OCI-LY1 (cell line): ENCODE data around the gene EIF2S2.

Experiments
- H2AFZ ChIP-seq: fragments of 200-600 bp; sonication (generic), shearing (Covaris generic); 2 replicates; pipeline ENCODE4 v1.6.0; 2014; ENCODE audit warnings: antibody characterized with exemption, mild to moderate bottlenecking, low read length
- H3F3A ChIP-seq: fragments of 200-600 bp; sonication (generic), shearing (Covaris generic); 2 replicates; pipeline ENCODE4 v1.6.0; 2014; ENCODE audit warnings: mild to moderate bottlenecking, antibody characterized with exemption, low read length, moderate library complexity; ENCODE audit not compliant: insufficient read depth
- H3K27ac ChIP-seq: fragments of 200-600 bp; sonication (generic); 2 replicates; pipeline ENCODE4 v1.5.1; 2014; ENCODE audit warnings: low read length, mixed run types, mild to moderate bottlenecking, low read depth; ENCODE audit not compliant: poor library complexity, severe bottlenecking
- H3K27me3 ChIP-seq: fragments of 200-600 bp; sonication (generic); 2 replicates; pipeline ENCODE4 v1.6.0; 2014; ENCODE audit warnings: antibody characterized with exemption, mild to moderate bottlenecking, low read length, moderate library complexity; ENCODE audit not compliant: insufficient read depth
- H3K36me3 ChIP-seq: fragments of 200-600 bp; sonication (generic); 2 replicates; pipeline ENCODE4 v1.6.1; 2014; ENCODE audit warnings: mild to moderate bottlenecking, antibody characterized with exemption, low read length, moderate library complexity, mixed read lengths; ENCODE audit not compliant: insufficient read depth
- H3K4me1 ChIP-seq: fragments of 200-600 bp; sonication (generic); 2 replicates; pipeline ENCODE4 v1.5.1; 2014; ENCODE audit warnings: mild to moderate bottlenecking, low read length, moderate library complexity; ENCODE audit not compliant: insufficient read depth, severe bottlenecking
- H3K4me2 ChIP-seq: fragments of 200-600 bp; sonication (generic), shearing (Covaris generic); 2 replicates; pipeline ENCODE4 v1.6.1; 2014; ENCODE audit warnings: low read length
- H3K4me3 ChIP-seq: fragments of 200-600 bp; sonication (generic); 2 replicates; pipeline ENCODE4 v1.5.1; 2014; ENCODE audit warnings: low read length, low read depth, mild to moderate bottlenecking, mixed read lengths; ENCODE audit not compliant: poor library complexity, severe bottlenecking
- H3K79me2 ChIP-seq: fragments of 200-600 bp; shearing (Covaris generic); 2 replicates; pipeline ENCODE4 v1.6.1; 2016; ENCODE audit warnings: mixed run types, low read length, mixed read lengths; ENCODE audit not compliant: insufficient read depth
- H3K9ac ChIP-seq: fragments of 200-600 bp; sonication (generic), shearing (Covaris generic); 2 replicates; pipeline ENCODE4 v1.6.1; 2014; ENCODE audit warnings: mild to moderate bottlenecking, low read length, mixed read lengths
- H3K9me2 ChIP-seq: fragments of 200-600 bp; sonication (generic), shearing (Covaris generic); 2 replicates; pipeline ENCODE4 v1.6.1; 2014; ENCODE audit warnings: low read depth, mild to moderate bottlenecking, low read length, mixed read lengths
- H3K9me3 ChIP-seq: fragments of 200-600 bp; shearing (Covaris generic); 2 replicates; pipeline ENCODE4 v1.6.1; 2014; ENCODE audit warnings: low read length, mixed read lengths
- H4K20me1 ChIP-seq: fragments of 200-600 bp; sonication (generic), shearing (Covaris generic); 2 replicates; pipeline ENCODE4 v1.6.0; 2016; ENCODE audit warnings: mild to moderate bottlenecking, low read length; ENCODE audit not compliant: insufficient read depth
- EZH2 ChIP-seq: fragments of 200-600 bp; sonication (generic), shearing (Covaris generic); IDR thresholded peaks from 2 replicates; pipeline ENCODE4 v1.8.0; 2017; ENCODE audit warnings: borderline replicate concordance, mixed run types, mild to moderate bottlenecking, antibody characterized with exemption, low read length, moderate library complexity, mixed read lengths
- TF ChIP-seq, protein P1 (sequence below): fragments of 200-600 bp; sonication (generic), shearing (Covaris generic); IDR thresholded peaks from 2 replicates; pipeline ENCODE4 v1.5.1; 2017; ENCODE audit warnings: mild to moderate bottlenecking, antibody characterized with exemption, low read length, moderate library complexity, mixed read lengths

The EIF2S2 gene

DNA sequence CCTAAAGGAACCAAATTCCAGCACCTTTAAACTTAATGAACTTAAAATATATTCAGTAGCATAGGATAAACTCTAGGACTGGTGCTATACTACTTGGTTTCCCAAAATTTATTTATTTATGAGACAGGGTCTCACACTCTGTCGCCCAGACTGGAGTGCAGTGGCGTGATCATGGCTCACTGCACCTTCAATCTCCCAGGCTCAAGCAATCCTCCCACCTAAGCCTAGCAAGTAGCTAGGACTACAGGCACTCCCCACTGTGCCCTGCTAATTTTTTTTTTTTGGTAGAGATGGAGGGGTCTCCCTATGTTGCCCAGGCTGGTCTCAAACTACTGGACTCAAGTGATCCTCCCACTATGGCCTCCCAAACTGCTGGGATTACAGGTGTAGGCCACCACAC, 21.4 kb downstream of the EIF2S2 start:
- Histone ChIP-seq H3F3A (peaks cover 14% of the 10 kb centered on the region; the same call in 1 of the 2 replicates), H3K9ac (no peak overlapping the region), H3K4me3 (no peak overlapping the region), H3K4me2 (no peak overlapping the region), H3K36me3 (peaks cover 92% of the 10 kb centered on the region), H3K9me2 (no peaks in the 10 kb centered on the region), H4K20me1 (no peaks in the 10 kb centered on the region), H2AFZ (no peak overlapping the region), H3K27ac (no peak overlapping the region), H3K4me1 (no peaks in the 10 kb centered on the region), H3K9me3 (no peaks in the 10 kb centered on the region), H3K27me3 (no peaks in the 10 kb centered on the region), H3K79me2 (no peaks in the 10 kb centered on the region)
- no peak for TF ChIP-seq EZH2
- TF ChIP-seq, protein P1, sequence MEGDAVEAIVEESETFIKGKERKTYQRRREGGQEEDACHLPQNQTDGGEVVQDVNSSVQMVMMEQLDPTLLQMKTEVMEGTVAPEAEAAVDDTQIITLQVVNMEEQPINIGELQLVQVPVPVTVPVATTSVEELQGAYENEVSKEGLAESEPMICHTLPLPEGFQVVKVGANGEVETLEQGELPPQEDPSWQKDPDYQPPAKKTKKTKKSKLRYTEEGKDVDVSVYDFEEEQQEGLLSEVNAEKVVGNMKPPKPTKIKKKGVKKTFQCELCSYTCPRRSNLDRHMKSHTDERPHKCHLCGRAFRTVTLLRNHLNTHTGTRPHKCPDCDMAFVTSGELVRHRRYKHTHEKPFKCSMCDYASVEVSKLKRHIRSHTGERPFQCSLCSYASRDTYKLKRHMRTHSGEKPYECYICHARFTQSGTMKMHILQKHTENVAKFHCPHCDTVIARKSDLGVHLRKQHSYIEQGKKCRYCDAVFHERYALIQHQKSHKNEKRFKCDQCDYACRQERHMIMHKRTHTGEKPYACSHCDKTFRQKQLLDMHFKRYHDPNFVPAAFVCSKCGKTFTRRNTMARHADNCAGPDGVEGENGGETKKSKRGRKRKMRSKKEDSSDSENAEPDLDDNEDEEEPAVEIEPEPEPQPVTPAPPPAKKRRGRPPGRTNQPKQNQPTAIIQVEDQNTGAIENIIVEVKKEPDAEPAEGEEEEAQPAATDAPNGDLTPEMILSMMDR = no peak

DNA sequence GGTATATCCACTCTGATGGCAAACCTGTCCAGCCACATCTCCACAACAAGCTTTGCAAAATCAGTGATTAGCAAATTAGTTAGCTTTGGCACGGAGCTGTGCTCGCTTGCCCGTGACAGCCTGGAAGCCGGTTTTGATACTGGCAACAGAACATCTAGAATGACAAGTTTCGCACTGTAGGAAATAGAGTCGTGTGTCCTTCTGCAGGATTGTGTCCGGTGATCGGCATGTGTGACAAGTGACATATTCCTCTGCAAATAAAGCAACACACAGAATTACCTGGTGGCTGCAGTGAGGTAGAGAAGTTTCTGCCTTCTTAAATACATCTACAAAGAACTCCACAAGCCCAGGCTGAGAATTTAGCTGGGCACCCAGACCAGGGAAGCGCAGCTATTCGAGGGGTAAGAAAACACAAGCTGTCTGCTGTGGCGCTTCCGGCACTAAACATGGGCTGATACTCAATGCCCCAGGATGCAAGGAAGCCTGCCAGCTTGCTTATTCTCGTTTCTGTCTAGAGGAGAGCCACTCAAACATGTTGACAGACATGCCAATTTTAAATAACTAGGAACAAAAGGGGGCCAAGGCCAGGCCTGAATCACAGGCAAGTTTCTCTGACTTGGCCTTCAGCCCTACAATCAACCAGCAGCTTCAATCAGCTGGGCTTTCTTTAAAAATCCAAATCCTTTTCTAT, 22.2 kb downstream of the EIF2S2 start:
- Histone ChIP-seq H3K9me2 (no peaks in the 10 kb centered on the region), H2AFZ (no peak overlapping the region), H4K20me1 (no peaks in the 10 kb centered on the region), H3K9me3 (no peaks in the 10 kb centered on the region), H3K9ac (no peak overlapping the region), H3K79me2 (no peaks in the 10 kb centered on the region), H3K4me2 (no peak overlapping the region), H3K4me1 (no peaks in the 10 kb centered on the region), H3K27me3 (no peaks in the 10 kb centered on the region), H3F3A (peaks cover 14% of the 10 kb centered on the region; the same call in 1 of the 2 replicates), H3K4me3 (no peak overlapping the region), H3K36me3 (peaks cover 87% of the 10 kb centered on the region), H3K27ac (no peak overlapping the region)
- TF ChIP-seq, protein P1 = no peak
- no peak for TF ChIP-seq EZH2

GRCh38 chr20:34089175-34089479, 22.9 kb downstream of the EIF2S2 start:
- Histone ChIP-seq H3K9ac (no peak overlapping the region), H3K9me2 (no peaks in the 10 kb centered on the region), H4K20me1 (no peaks in the 10 kb centered on the region), H3K27me3 (no peaks in the 10 kb centered on the region), H3K36me3 (peaks cover 81% of the 10 kb centered on the region), H3F3A (peaks cover 14% of the 10 kb centered on the region; the same call in 1 of the 2 replicates), H3K4me3 (no peak overlapping the region), H3K79me2 (no peaks in the 10 kb centered on the region), H3K9me3 (no peaks in the 10 kb centered on the region), H3K4me2 (no peak overlapping the region), H3K27ac (no peak overlapping the region), H3K4me1 (no peaks in the 10 kb centered on the region), H2AFZ (no peak overlapping the region)
- no peak for TF ChIP-seq EZH2
- TF ChIP-seq, protein P1 = no peak
